Endothelial cell of umbilical vein (primary cell): Measurements from ENCODE around the gene MDM1. TPM values are rescaled to one million over a fixed set of nuclear protein-coding genes. Genes with fewer than 3 reads are reported as not detected.
A peak's percentile ranks its signal among the peaks of the same experiment; 100 is the strongest.

Experiments used
- BruUV-seq: library from RNA; stranded (reverse); fragments of 400-500 nt; replicated peaks from 2 replicates; lab custom pipeline; 2021; lab: Mats Ljungman, UMichigan
- CTCF ChIA-PET: fragments of 300-600, 350-600 bp; sonication (Branson Sonifier 250); formaldehyde crosslinking; loops from one replicate; lab custom pipeline; 2021; ENCODE audit warnings: antibody characterized with exemption, inconsistent platforms; lab: Charles Lee
- POLR2A ChIA-PET: fragments of 300-600, 350-600 bp; sonication (Branson Sonifier 250); formaldehyde crosslinking; loops from one replicate; lab custom pipeline; 2021; ENCODE audit warnings: antibody characterized with exemption, inconsistent platforms; lab: Charles Lee
- DNase-seq: peaks from one replicate; pipeline ENCODE4 v3.0.0-alpha.2; 2011; ENCODE audit warnings: low read depth, low spot score
- FAIRE-seq: peaks from 2 replicates; lab custom pipeline; 2011; peaks lifted over from hg19 to GRCh38; lab: Jason Lieb, UNC
- H2AFZ ChIP-seq: 2 replicates; pipeline ENCODE4 v1.6.0; 2012; ENCODE audit warnings: low read depth, low read length, control low read depth, inconsistent platforms
- H3K27ac ChIP-seq: 2 replicates; pipeline ENCODE4 v1.5.1; 2011; ENCODE audit warnings: low read depth, mild to moderate bottlenecking, control low read depth, low read length, moderate library complexity; ENCODE audit not compliant: insufficient read depth
- H3K27me3 ChIP-seq, 2 experiments: 2 replicates each; pipeline versions ENCODE4 v1.6.0 to v1.6.1; 2011; ENCODE audit warnings: low read length in 2 of 2, mixed read lengths in 1 of 2; ENCODE audit not compliant: control insufficient read depth in 2 of 2, insufficient read depth in 2 of 2
- H3K36me3 ChIP-seq, 2 experiments: 2 replicates in 1 of 2; 3 replicates in 1 of 2; pipeline ENCODE4 v1.5.1; 2011; ENCODE audit warnings: low read length in 2 of 2, mild to moderate bottlenecking in 1 of 2, moderate library complexity in 1 of 2; ENCODE audit not compliant: control insufficient read depth in 2 of 2, insufficient read depth in 2 of 2; ENCODE audit errors: extremely low read depth in 1 of 2
- H3K4me1 ChIP-seq: 3 replicates; pipeline ENCODE4 v1.5.1; 2011; ENCODE audit warnings: mild to moderate bottlenecking, low read length; ENCODE audit not compliant: control insufficient read depth, insufficient read depth; ENCODE audit errors: extremely low read depth
- H3K4me2 ChIP-seq: 2 replicates; pipeline ENCODE4 v1.6.1; 2011; ENCODE audit warnings: low read length, control low read depth, mixed read lengths; ENCODE audit not compliant: insufficient read depth
- H3K4me3 ChIP-seq, 3 experiments: fragments of 200-600 bp in 1 of 3; sonication (generic), shearing (Covaris generic) in 1 of 3; replicated peaks in 1 of 3; 2 replicates each; pipeline ENCODE4 v1.5.1; 2011 to 2016; ENCODE audit warnings: control low read depth in 3 of 3, low read length in 3 of 3, mild to moderate bottlenecking in 2 of 3, inconsistent platforms in 1 of 3, low read depth in 1 of 3, moderate library complexity in 1 of 3; ENCODE audit not compliant: insufficient read depth in 1 of 3
- H3K79me2 ChIP-seq: 2 replicates; pipeline ENCODE4 v1.6.0; 2012; ENCODE audit warnings: low read length, inconsistent platforms; ENCODE audit not compliant: control insufficient read depth, insufficient read depth
- H3K9ac ChIP-seq: replicated peaks from 2 replicates; pipeline ENCODE3; 2011; ENCODE audit warnings: low read length, control low read depth; ENCODE audit not compliant: insufficient read depth; ENCODE audit errors: extremely low read depth
- H3K9me1 ChIP-seq: replicated peaks from 3 replicates; pipeline ENCODE4 v1.6.0; 2011; ENCODE audit warnings: mild to moderate bottlenecking, low read length; ENCODE audit not compliant: control insufficient read depth, insufficient read depth; ENCODE audit errors: extremely low read depth
- H3K9me3 ChIP-seq: replicated peaks from 2 replicates; pipeline ENCODE4 v1.5.1; 2012; ENCODE audit warnings: low read length, inconsistent platforms; ENCODE audit not compliant: control insufficient read depth, insufficient read depth
- H4K20me1 ChIP-seq: replicated peaks from 2 replicates; pipeline ENCODE3; 2011; ENCODE audit warnings: mild to moderate bottlenecking, low read length; ENCODE audit not compliant: control insufficient read depth, insufficient read depth; ENCODE audit errors: extremely low read depth
- CTCF ChIP-seq, 2 donors: IDR thresholded peaks; 1 replicate in 1 of 2; 2 replicates in 1 of 2; pipeline ENCODE4 v1.5.1; 2011; ENCODE audit warnings: low read length in 2 of 2, mild to moderate bottlenecking in 2 of 2, moderate library complexity in 2 of 2, control low read depth in 1 of 2, inconsistent platforms in 1 of 2, low read depth in 1 of 2; ENCODE audit not compliant: insufficient read depth in 1 of 2; ENCODE audit errors: extremely low read depth in 1 of 2
- EZH2 ChIP-seq: IDR thresholded peaks from 2 replicates; pipeline ENCODE4 v1.6.1; 2012; ENCODE audit warnings: borderline replicate concordance, low read depth, mild to moderate bottlenecking, moderate library complexity, low read length, inconsistent platforms; ENCODE audit not compliant: severe bottlenecking
- FOS ChIP-seq: IDR thresholded peaks from 2 replicates; pipeline ENCODE4 v1.6.1; 2011; ENCODE audit warnings: mild to moderate bottlenecking, low read length, moderate library complexity, borderline replicate concordance; ENCODE audit not compliant: insufficient read depth
- GATA2 ChIP-seq: IDR thresholded peaks from 2 replicates; pipeline ENCODE4 v1.7.0; 2011; ENCODE audit warnings: low read depth, mild to moderate bottlenecking, moderate library complexity, mixed read lengths, low read length; ENCODE audit not compliant: insufficient read length, insufficient read depth
- JUN ChIP-seq: IDR thresholded peaks from 2 replicates; pipeline ENCODE4 v1.6.1; 2011; ENCODE audit warnings: borderline replicate concordance, low read depth; ENCODE audit not compliant: insufficient read length, insufficient read depth
- MYC ChIP-seq: IDR thresholded peaks from one replicate; pipeline ENCODE4 v1.6.1; 2011; ENCODE audit warnings: mild to moderate bottlenecking, low read depth, low read length
- POLR2A ChIP-seq: IDR thresholded peaks from 2 replicates; pipeline ENCODE4 v1.6.1; 2012; ENCODE audit warnings: low read depth, mild to moderate bottlenecking, control low read depth, low read length
- POLR2AphosphoS5 ChIP-seq: IDR thresholded peaks from 2 replicates; pipeline ENCODE4 v1.6.1; 2012; ENCODE audit warnings: low read depth, mild to moderate bottlenecking, control low read depth, low read length, moderate library complexity; ENCODE audit not compliant: insufficient read depth
- dilution Hi-C: fragments of 300-500 bp; cut with MboI; formaldehyde crosslinking; loops from one replicate; pipeline ENCODE4 v1.15.0; 2019; ENCODE audit warnings: low sequenced_read_pairs; ENCODE audit not compliant: extremely low pct_ligation_motif_present
- intact Hi-C: fragments of 100-400 bp; cut with micrococcal nuclease; formaldehyde crosslinking; loops from one replicate; pipeline ENCODE4 v1.10.0; 2022
- polyA plus RNA-seq, 4 experiments: library from polyadenylated mRNA; depleted of rRNA in 3 of 4; stranded (reverse) in 3 of 4; unstranded in 1 of 4; fragments of >200 nt; gene quantifications; 2 replicates each; pipeline versions ENCODE4 v1.2.1 to v1.2.3, GENCODE V29; 2011 to 2012; ENCODE audit warnings: missing spikeins in 1 of 4
- total RNA-seq: library from RNA; stranded (reverse); gene quantifications from 2 replicates; pipeline ENCODE4 v1.2.3, GENCODE V29; 2021
- TF ChIP-seq, protein P1 (sequence below): IDR thresholded peaks from 2 replicates; pipeline ENCODE4 v1.6.1; 2011; ENCODE audit not compliant: insufficient read depth, insufficient read length

Gene MDM1
- total and polyA plus RNA-seq, 2 donors (not counting 3 experiments of a cell fraction or from before 2014, with no cell fraction given) = 4.3 to 12.5 TPM

DNA sequence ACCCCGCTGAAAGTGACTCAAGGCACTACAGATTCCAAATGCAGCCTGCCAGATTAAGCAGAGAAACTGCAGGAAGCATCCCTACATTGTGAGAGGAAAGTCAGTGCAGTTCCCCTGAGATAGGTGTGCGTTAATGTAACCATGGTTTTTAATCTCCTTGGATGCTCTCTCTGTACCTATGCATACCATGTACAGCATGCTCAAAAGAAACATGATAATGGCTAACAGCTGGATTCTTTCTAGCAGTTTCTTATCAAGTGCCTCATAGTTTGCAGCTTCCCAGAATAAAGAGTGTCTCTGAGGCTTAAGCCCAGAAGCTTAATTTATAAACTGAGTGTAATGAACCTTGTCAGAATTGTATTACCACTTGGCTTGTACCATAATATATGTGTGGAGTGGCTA is 17.1 kb upstream of the MDM1 start:
- ChIA-PET CTCF (interaction anchor here (0.7 to 2.5 kb wide), 3 partner anchors 9 to 38 kb away, joined by 3 to 8 read pairs (median 6); no protein-coding TSS in a partner anchor), POLR2A (no interaction called here)
- no peak overlapping the region for H3K4me2 ChIP-seq
- no peak overlapping the region for H3K9ac ChIP-seq
- H3K27me3 ChIP-seq = peaks cover 11 to 27% of the 10 kb centered on the region in 2 experiments
- no peaks in the 10 kb centered on the region for H3K79me2 ChIP-seq
- intact Hi-C loops = no loop called here
- peak; percentile 71 for FAIRE-seq
- TF ChIP-seq POLR2A = no peak
- TF ChIP-seq MYC = no peak
- no peak for TF ChIP-seq FOS
- TF ChIP-seq JUN = no peak
- no peak for TF ChIP-seq GATA2
- TF ChIP-seq, protein P1, sequence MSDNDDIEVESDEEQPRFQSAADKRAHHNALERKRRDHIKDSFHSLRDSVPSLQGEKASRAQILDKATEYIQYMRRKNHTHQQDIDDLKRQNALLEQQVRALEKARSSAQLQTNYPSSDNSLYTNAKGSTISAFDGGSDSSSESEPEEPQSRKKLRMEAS = no peak
- no peak for TF ChIP-seq CTCF (IDR thresholded peaks at IDR 0.05; ENCODE audit: extremely low read depth in 1 of 2, insufficient read depth in 1 of 2, low read depth in 1 of 2, low read length in 2 of 2)
- TF ChIP-seq EZH2 = no peak
- no peak for TF ChIP-seq POLR2AphosphoS5
- dilution Hi-C loops = no loop called here
- BruUV-seq = no TSS peak
- no peaks in the 10 kb centered on the region for H3K36me3 ChIP-seq
- no peaks in the 10 kb centered on the region for H3K9me1 ChIP-seq
- H4K20me1 ChIP-seq = no peaks in the 10 kb centered on the region
- peaks cover 17% of the 10 kb centered on the region for H3K4me1 ChIP-seq
- no peak overlapping the region for H3K27ac ChIP-seq
- no peaks in the 10 kb centered on the region for H3K9me3 ChIP-seq
- no peak overlapping the region for H2AFZ ChIP-seq
- no peak for DNase-seq
- H3K4me3 ChIP-seq = no peak overlapping the region
